Measurements from ENCODE around the gene C4orf50.
A peak's percentile ranks its signal among the peaks of the same experiment; 100 is the strongest.

C4orf50 gene

DNA sequence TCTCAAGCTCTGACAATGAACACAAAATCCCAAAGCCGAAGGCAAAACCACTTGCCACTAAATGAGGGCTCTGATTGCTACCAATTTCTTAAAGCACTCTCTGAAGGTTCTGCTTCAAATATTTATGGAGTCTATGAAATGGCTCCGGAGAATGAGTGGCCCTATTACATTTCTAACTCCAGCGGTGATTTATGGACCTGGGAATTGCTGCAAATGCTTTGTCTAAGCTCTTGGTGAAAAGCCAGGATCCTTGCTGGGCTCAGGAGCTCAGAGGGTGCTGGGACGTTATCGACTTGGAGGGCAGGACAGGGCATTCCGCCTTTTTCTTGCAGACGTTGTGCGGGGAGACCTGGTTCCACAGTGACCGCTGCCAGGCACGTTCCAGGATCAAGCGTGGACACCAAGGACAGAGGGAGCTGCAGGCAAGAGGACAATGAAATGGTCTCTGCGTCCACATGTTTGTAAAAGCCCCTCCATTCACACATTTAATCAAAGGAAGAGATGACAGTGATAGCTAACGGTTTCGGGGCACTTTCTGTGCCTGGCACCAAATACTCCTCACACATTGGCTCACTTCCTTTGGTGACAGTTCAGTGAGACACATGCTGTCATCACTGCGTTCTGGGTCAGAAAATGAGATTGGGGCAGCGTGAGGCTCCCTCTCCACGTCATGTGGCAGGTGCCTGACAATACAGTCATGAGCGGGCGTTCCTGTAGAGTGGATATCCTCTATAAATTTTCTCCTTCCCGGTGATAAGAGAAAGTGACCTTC lies 58.8 kb downstream of the C4orf50 start:
- DNase-seq (ENCODE audit: low read depth): no peak
- no peak overlapping the region for H3K4me3 ChIP-seq (ENCODE audit: low read depth, low read length)
- TF ChIP-seq, protein P1, sequence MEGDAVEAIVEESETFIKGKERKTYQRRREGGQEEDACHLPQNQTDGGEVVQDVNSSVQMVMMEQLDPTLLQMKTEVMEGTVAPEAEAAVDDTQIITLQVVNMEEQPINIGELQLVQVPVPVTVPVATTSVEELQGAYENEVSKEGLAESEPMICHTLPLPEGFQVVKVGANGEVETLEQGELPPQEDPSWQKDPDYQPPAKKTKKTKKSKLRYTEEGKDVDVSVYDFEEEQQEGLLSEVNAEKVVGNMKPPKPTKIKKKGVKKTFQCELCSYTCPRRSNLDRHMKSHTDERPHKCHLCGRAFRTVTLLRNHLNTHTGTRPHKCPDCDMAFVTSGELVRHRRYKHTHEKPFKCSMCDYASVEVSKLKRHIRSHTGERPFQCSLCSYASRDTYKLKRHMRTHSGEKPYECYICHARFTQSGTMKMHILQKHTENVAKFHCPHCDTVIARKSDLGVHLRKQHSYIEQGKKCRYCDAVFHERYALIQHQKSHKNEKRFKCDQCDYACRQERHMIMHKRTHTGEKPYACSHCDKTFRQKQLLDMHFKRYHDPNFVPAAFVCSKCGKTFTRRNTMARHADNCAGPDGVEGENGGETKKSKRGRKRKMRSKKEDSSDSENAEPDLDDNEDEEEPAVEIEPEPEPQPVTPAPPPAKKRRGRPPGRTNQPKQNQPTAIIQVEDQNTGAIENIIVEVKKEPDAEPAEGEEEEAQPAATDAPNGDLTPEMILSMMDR (IDR thresholded peaks at IDR 0.05; ENCODE audit: low read depth, low read length, missing control alignments): no peak

DNA sequence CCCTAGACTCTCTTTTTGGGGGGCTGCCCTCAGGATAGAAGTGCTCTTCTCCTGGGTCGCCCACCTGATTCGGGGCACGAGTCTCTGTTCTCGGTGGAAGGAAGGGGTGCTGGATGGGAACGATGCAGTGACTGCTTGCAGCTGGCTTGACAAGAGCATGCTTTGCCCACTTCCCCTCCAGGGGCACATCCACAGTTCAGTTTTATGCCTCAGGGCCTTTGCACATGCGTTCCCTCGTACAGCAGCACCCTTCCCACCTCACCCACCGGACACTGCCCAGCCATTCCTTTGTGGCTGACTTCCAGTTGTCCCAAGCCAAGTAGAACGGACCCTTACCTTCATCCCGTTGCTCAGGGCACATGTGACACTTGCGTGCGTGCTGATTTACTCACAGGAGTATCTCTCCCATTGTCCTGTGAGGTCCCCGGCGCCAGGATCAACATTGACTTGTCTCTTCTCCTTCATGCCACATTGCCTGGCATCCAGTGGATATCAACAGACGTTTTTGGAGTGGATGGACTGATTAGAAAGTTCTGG lies 60.0 kb downstream of the C4orf50 start:
- TF ChIP-seq, protein P1 (IDR thresholded peaks at IDR 0.05; ENCODE audit: low read depth, low read length, missing control alignments): no peak
- H3K4me3 ChIP-seq (ENCODE audit: low read depth, low read length): no peak overlapping the region
- DNase-seq (ENCODE audit: low read depth): no peak

DNA sequence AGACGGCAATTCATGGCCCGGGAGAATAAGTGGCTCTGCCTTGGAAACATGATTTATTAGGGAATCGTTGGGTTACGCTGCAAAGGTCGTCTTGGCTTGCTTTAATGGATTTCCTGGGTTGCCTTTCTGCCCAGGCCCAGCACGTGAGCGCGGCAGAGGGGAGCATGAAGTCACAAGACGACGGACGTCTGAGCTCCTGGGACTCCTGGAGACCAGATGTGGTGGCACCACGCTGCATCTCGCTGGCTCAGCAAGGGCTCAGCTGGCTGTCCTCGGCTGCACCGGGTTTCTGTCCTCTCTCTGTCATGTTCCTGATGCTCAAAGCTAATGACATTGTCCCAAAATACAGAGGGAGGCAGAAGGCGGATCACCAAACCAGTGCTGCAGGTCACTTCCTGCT lies 61.2 kb downstream of the C4orf50 start:
- no peak overlapping the region for H3K4me3 ChIP-seq (ENCODE audit: low read depth, low read length)
- TF ChIP-seq, protein P1 (IDR thresholded peaks at IDR 0.05; ENCODE audit: low read depth, low read length, missing control alignments): no peak
- no peak for DNase-seq (ENCODE audit: low read depth)

DNA sequence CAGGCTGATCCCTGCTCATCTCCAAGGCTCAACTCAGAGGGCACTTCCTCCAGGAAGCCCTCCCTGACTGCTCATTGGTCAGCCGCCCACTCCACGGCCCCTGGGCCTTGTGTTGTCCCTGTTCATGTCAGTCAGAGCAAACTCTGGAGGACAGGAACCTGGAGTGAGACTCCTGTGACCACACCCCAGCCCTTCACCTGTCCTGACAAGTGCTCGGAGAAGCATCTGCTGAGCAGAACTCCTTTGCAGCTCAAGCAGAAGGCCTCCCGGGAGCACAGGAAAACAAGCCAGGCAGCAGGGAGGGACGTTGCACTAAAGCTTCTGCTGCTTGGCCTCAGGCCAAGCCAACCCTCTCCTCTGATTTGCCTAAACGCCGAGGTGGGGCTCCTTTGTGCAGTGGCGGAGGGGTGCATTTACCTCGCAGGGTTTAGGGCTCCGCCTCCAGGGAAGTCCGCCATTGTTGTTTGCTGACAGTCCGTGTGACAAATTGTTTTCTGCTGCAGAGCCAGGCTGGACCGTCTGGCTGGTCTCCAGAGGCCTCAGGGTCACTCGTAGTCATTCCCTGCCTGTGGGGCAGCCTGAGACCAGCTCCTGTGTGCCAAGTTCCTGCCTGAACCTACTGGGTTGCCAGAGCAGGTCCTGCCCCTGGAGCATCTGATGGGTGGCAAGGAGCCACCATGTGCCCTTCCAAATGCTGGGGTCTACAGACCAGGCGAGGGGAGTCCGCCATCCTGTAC lies 61.8 kb downstream of the C4orf50 start:
- H3K4me3 ChIP-seq (ENCODE audit: low read depth, low read length): no peak overlapping the region
- no peak for DNase-seq (ENCODE audit: low read depth)
- TF ChIP-seq, protein P1 (IDR thresholded peaks at IDR 0.05; ENCODE audit: low read depth, low read length, missing control alignments): no peak

DNA sequence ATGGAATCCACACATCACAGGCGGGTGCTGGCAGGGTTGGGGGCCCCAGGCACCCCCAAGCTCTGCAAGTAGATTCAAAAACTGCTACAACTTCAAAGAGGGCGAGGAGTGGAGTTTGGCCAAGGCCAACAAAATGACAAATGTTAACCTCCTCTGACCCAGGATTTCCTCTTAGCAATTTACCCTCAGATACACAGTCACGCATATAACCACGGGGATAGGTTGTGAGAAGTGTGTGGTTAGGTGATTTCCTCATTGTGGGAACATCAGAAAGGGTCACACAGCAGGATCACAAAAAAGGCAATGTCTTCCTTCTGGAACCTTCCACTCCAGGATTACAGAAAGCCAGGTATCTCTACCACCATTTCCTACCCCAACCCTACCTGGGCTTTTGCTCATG lies 62.4 kb downstream of the C4orf50 start:
- DNase-seq (ENCODE audit: low read depth): peak; percentile 3
- no peak overlapping the region for H3K4me3 ChIP-seq (ENCODE audit: low read depth, low read length)
- TF ChIP-seq, protein P1 (IDR thresholded peaks at IDR 0.05; ENCODE audit: low read depth, low read length, missing control alignments): no peak

DNA sequence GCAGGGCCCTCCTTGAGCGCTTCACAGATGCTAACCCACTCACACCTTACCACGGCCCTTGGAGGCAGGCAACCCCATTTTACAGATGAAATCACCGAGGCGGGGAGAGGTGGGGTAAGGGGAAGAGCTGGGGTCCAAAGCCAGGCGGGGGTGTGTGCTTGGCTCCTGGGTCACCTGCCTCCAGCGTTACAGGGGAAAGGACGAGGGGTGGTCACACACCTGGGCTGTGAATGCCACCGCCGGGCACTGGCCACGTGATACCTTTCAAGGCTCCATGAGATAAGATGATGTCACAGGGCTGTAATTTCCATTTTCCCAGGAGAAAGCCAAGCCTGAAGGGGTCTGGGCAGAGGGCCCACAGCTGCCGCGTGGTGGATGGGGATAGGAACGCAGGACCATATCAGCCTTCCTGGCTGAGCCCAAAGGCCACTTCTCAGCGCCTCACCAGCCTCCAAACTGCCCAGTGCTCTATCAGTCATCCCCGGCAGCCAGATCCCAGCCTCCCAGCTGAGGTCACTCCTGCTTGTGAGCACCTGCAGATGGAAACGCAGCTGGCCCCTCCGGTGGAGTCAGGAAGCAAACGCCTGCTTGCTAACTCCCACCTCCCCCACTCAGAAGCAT lies 62.9 kb downstream of the C4orf50 start:
- TF ChIP-seq, protein P1 (IDR thresholded peaks at IDR 0.05; ENCODE audit: low read depth, low read length, missing control alignments): no peak
- no peak for DNase-seq (ENCODE audit: low read depth)
- H3K4me3 ChIP-seq (ENCODE audit: low read depth, low read length): no peak overlapping the region

Data from GM12864 (cell line).